GM21786 (cell line): ENCODE results near the gene FAM221B.

Experiments used
- ATAC-seq: cut with Tn5 transposase; IDR thresholded peaks from one replicate; pipeline ENCODE4 v1.9.1; 2021; ENCODE audit not compliant: unreplicated experiment

FAM221B gene

GRCh38 chr9:35822926-35823325, 5.6 kb downstream of the FAM221B start:
- no peak for ATAC-seq

GRCh38 chr9:35820076-35820475, 8.5 kb downstream of the FAM221B start:
- ATAC-seq = no peak

- no peak for ATAC-seq
Observed at GRCh38 chr9:35818341-35818740, 10.2 kb downstream of the FAM221B start.

GRCh38 chr9:35816708-35817107, 11.8 kb downstream of the FAM221B start:
- no peak for ATAC-seq

GRCh38 chr9:35814841-35815543, 13.5 kb downstream of the FAM221B start, which contains the start of gene HINT2:
TSS of gene HINT2 (minus strand) at chr9:35815042. CDS start at chr9:35814979, 63 bp downstream.
- ATAC-seq = peak; percentile 71

- ATAC-seq = peak; percentile 25
Observed at GRCh38 chr9:35814106-35814840, 14.3 kb downstream of the FAM221B start.

GRCh38 chr9:35813434-35814105, 15.0 kb downstream of the FAM221B start:
- ATAC-seq = no peak

GRCh38 chr9:35812025-35812602, 16.4 kb downstream of the FAM221B start, which contains the start of gene SPAG8:
TSS of gene SPAG8 (minus strand) at chr9:35812262. CDS start at chr9:35812147, 115 bp downstream.
- ATAC-seq = peak; percentile 62

- ATAC-seq = no peak
Observed at GRCh38 chr9:35811381-35812024, 17.0 kb downstream of the FAM221B start.

- no peak for ATAC-seq
Observed at GRCh38 chr9:35810122-35810521, 18.4 kb downstream of the FAM221B start.

- no peak for ATAC-seq
Observed at GRCh38 chr9:35808433-35808832, 20.1 kb downstream of the FAM221B start.

- ATAC-seq = no peak
Observed at GRCh38 chr9:35806101-35806500, 22.4 kb downstream of the FAM221B start.

- ATAC-seq = no peak
Observed at GRCh38 chr9:35801328-35802128, 27.0 kb downstream of the FAM221B start.

- no peak for ATAC-seq
Observed at GRCh38 chr9:35800530-35800929, 28.0 kb downstream of the FAM221B start.

- ATAC-seq = no peak
Observed at GRCh38 chr9:35798658-35799374, 29.7 kb downstream of the FAM221B start.

- ATAC-seq = no peak
Observed at GRCh38 chr9:35797311-35798109, 31.0 kb downstream of the FAM221B start.

GRCh38 chr9:35795695-35796094, 32.8 kb downstream of the FAM221B start:
- ATAC-seq = no peak

- ATAC-seq = no peak
Observed at GRCh38 chr9:35793461-35793860, 35.1 kb downstream of the FAM221B start.

- no peak for ATAC-seq
Observed at GRCh38 chr9:35792826-35793225, 35.7 kb downstream of the FAM221B start.
